Loucy (cell line): ENCODE measurements around the gene PDE4A.

ENCODE experiments used
- EZH2phosphoT487 ChIP-seq: fragments of 200-600 bp; IDR thresholded peaks from 2 replicates; pipeline ENCODE4 v1.6.1; 2018; ENCODE audit warnings: antibody characterized with exemption, mild to moderate bottlenecking, moderate library complexity, borderline replicate concordance
- TF ChIP-seq, protein P1 (sequence below): fragments of 200-600 bp; sonication (generic); conservative IDR thresholded peaks from 2 replicates; pipeline ENCODE4 v1.5.1; 2014; ENCODE audit warnings: mild to moderate bottlenecking, antibody characterized with exemption, low read length

DNA sequence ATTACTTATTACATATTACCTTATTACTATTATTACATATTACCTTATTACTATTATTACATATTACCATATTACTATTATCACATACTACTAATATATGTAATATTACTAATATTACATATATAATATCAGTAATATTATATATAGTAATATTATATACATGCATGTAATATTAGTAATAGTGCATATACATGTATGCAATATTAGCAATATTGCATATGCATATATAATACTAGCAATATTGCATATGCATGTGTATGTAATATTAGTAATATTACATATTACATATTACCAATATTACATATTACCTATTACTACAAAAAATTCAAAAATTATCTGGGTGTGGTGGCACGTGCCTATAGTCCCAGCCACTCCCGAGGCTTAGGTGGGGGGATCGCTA lies 22.4 kb downstream of the PDE4A start:
- TF ChIP-seq, protein P1, sequence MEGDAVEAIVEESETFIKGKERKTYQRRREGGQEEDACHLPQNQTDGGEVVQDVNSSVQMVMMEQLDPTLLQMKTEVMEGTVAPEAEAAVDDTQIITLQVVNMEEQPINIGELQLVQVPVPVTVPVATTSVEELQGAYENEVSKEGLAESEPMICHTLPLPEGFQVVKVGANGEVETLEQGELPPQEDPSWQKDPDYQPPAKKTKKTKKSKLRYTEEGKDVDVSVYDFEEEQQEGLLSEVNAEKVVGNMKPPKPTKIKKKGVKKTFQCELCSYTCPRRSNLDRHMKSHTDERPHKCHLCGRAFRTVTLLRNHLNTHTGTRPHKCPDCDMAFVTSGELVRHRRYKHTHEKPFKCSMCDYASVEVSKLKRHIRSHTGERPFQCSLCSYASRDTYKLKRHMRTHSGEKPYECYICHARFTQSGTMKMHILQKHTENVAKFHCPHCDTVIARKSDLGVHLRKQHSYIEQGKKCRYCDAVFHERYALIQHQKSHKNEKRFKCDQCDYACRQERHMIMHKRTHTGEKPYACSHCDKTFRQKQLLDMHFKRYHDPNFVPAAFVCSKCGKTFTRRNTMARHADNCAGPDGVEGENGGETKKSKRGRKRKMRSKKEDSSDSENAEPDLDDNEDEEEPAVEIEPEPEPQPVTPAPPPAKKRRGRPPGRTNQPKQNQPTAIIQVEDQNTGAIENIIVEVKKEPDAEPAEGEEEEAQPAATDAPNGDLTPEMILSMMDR: no peak
- no peak for TF ChIP-seq EZH2phosphoT487
